H9 (cell line): ENCODE data around the gene TSR2. TPM values are rescaled to one million over a fixed set of nuclear protein-coding genes. Genes with fewer than 3 reads are reported as not detected.
A peak's percentile ranks its signal among the peaks of the same experiment; 100 is the strongest.

Experiments used
- DNase-seq: peaks from one replicate; pipeline ENCODE4 v3.0.0-alpha.2; 2017
- H2AFZ ChIP-seq: one replicate; pipeline ENCODE4 v1.6.1; 2013; ENCODE audit warnings: mild to moderate bottlenecking, low read length, control low read depth, moderate library complexity
- H2AK5ac ChIP-seq: 2 replicates; pipeline ENCODE4 v1.6.1; 2013; ENCODE audit warnings: low read length, control low read depth, mixed read lengths; ENCODE audit not compliant: insufficient read length
- H2BK120ac ChIP-seq: one replicate; pipeline ENCODE4 v1.6.1; 2013; ENCODE audit warnings: low read depth, mild to moderate bottlenecking, low read length, control low read depth, inconsistent platforms; ENCODE audit not compliant: poor library complexity, severe bottlenecking
- H2BK12ac ChIP-seq: 2 replicates; pipeline ENCODE4 v1.6.1; 2013; ENCODE audit warnings: low read length, control low read depth, mixed read lengths, low read depth; ENCODE audit not compliant: insufficient read length
- H2BK15ac ChIP-seq: 2 replicates; pipeline ENCODE4 v1.6.1; 2013; ENCODE audit warnings: low read depth, low read length, control low read depth
- H2BK20ac ChIP-seq: one replicate; pipeline ENCODE4 v1.6.1; 2013; ENCODE audit warnings: low read depth, mild to moderate bottlenecking, low read length, control low read depth, inconsistent platforms; ENCODE audit not compliant: poor library complexity, severe bottlenecking
- H2BK5ac ChIP-seq: 2 replicates; pipeline ENCODE4 v1.6.1; 2013; ENCODE audit warnings: low read length, control low read depth, mixed read lengths; ENCODE audit not compliant: insufficient read length
- H3K14ac ChIP-seq: 2 replicates; pipeline ENCODE4 v1.6.1; 2013; ENCODE audit warnings: low read length, control low read depth; ENCODE audit not compliant: insufficient read depth
- H3K18ac ChIP-seq: 2 replicates; pipeline ENCODE4 v1.6.1; 2013; ENCODE audit warnings: low read depth, mild to moderate bottlenecking, mixed read lengths, low read length, control low read depth; ENCODE audit not compliant: insufficient read length
- H3K23ac ChIP-seq: 2 replicates; pipeline ENCODE4 v1.6.1; 2013; ENCODE audit warnings: low read length, control low read depth, mixed read lengths, low read depth; ENCODE audit not compliant: insufficient read length
- H3K23me2 ChIP-seq: 2 replicates; pipeline ENCODE4 v1.6.1; 2013; ENCODE audit warnings: low read depth, mild to moderate bottlenecking, mixed read lengths, low read length, control low read depth; ENCODE audit not compliant: insufficient read length, poor library complexity, severe bottlenecking
- H3K27ac ChIP-seq: 2 replicates; pipeline ENCODE4 v1.5.1; 2013; ENCODE audit warnings: low read length, control low read depth, mixed read lengths, low read depth; ENCODE audit not compliant: insufficient read length
- H3K27me3 ChIP-seq: 2 replicates; pipeline ENCODE4 v1.6.1; 2013; ENCODE audit warnings: low read length, control low read depth, inconsistent platforms; ENCODE audit not compliant: insufficient read depth
- H3K4ac ChIP-seq: 2 replicates; pipeline ENCODE4 v1.6.1; 2013; ENCODE audit warnings: low read depth, mild to moderate bottlenecking, control low read depth, inconsistent platforms, low read length, moderate library complexity
- H3K4me1 ChIP-seq: 2 replicates; pipeline ENCODE4 v1.6.1; 2013; ENCODE audit warnings: low read length, control low read depth, inconsistent platforms; ENCODE audit not compliant: insufficient read depth
- H3K4me2 ChIP-seq: 2 replicates; pipeline ENCODE4 v1.6.1; 2013; ENCODE audit warnings: low read length, control low read depth, mixed read lengths; ENCODE audit not compliant: insufficient read length, insufficient read depth
- H3K56ac ChIP-seq: 2 replicates; pipeline ENCODE4 v1.6.1; 2013; ENCODE audit warnings: low read depth, mild to moderate bottlenecking, mixed read lengths, low read length, control low read depth; ENCODE audit not compliant: insufficient read length
- H3K79me1 ChIP-seq: 2 replicates; pipeline ENCODE4 v1.6.1; 2013; ENCODE audit warnings: low read depth, mild to moderate bottlenecking, moderate library complexity, low read length, control low read depth, inconsistent platforms; ENCODE audit not compliant: insufficient read depth, poor library complexity, severe bottlenecking
- H3K79me2 ChIP-seq: 2 replicates; pipeline ENCODE4 v1.6.1; 2013; ENCODE audit warnings: low read length, control low read depth, inconsistent platforms; ENCODE audit not compliant: insufficient read depth
- H3K9ac ChIP-seq: 2 replicates; pipeline ENCODE4 v1.6.1; 2013; ENCODE audit warnings: low read length, control low read depth, mixed read lengths; ENCODE audit not compliant: insufficient read length; ENCODE audit errors: extremely low read depth
- H3K9me3 ChIP-seq: one replicate; pipeline ENCODE4 v1.6.1; 2013; ENCODE audit warnings: low read depth, low read length, inconsistent platforms; ENCODE audit not compliant: control insufficient read depth
- H3T11ph ChIP-seq: one replicate; pipeline ENCODE4 v1.6.1; 2013; ENCODE audit warnings: mild to moderate bottlenecking, low read length, control low read depth, inconsistent platforms
- H4K20me1 ChIP-seq: one replicate; pipeline ENCODE4 v1.6.1; 2013; ENCODE audit not compliant: control insufficient read depth, insufficient read length, insufficient read depth
- H4K5ac ChIP-seq: 2 replicates; pipeline ENCODE4 v1.6.1; 2013; ENCODE audit warnings: low read depth, mild to moderate bottlenecking, mixed read lengths, low read length, control low read depth; ENCODE audit not compliant: insufficient read length
- H4K8ac ChIP-seq: replicated peaks from 2 replicates; pipeline ENCODE4 v1.6.1; 2013; ENCODE audit warnings: low read length, control low read depth, mixed read lengths, low read depth; ENCODE audit not compliant: insufficient read length
- H4K91ac ChIP-seq: 2 replicates; pipeline ENCODE4 v1.6.1; 2013; ENCODE audit warnings: low read depth, mild to moderate bottlenecking, moderate library complexity, mixed read lengths, low read length, control low read depth; ENCODE audit not compliant: insufficient read length
- H3K27ac Mint-ChIP-seq, 3 experiments: 2 replicates in 2 of 3; 3 replicates in 1 of 3; pipeline ENCODE4 v1.8.0; 2020 to 2021; ENCODE audit warnings: mixed read lengths in 3 of 3, mild to moderate bottlenecking in 1 of 3, moderate library complexity in 1 of 3
- H3K27me3 Mint-ChIP-seq: 2 replicates; pipeline ENCODE4 v1.8.0; 2021; ENCODE audit warnings: low read depth, mild to moderate bottlenecking, moderate library complexity, mixed read lengths
- H3K36me3 Mint-ChIP-seq, 3 experiments: 2 replicates in 2 of 3; 3 replicates in 1 of 3; pipeline ENCODE4 v1.8.0; 2020 to 2021; ENCODE audit warnings: low read depth in 3 of 3, mixed read lengths in 3 of 3; ENCODE audit not compliant: insufficient read depth in 1 of 3
- H3K4me1 Mint-ChIP-seq, 2 experiments: 2 replicates each; pipeline ENCODE4 v1.8.0; 2020; ENCODE audit warnings: mixed read lengths in 2 of 2
- H3K4me3 Mint-ChIP-seq, 2 experiments: 2 replicates in 1 of 2; 3 replicates in 1 of 2; pipeline ENCODE4 v1.8.0; 2020 to 2021; ENCODE audit warnings: mild to moderate bottlenecking in 2 of 2, mixed read lengths in 2 of 2, moderate library complexity in 1 of 2
- H3K9me3 Mint-ChIP-seq, 2 experiments: 2 replicates in 1 of 2; 3 replicates in 1 of 2; pipeline ENCODE4 v1.8.0; 2020; ENCODE audit warnings: mild to moderate bottlenecking in 2 of 2, mixed read lengths in 2 of 2, moderate library complexity in 1 of 2
- WGBS: extraction: QIAGEN DNeasy Blood & Tissue Kit; methylation state at CpG from one replicate; pipeline ENCODE4 v1.1.7; 2013; ENCODE audit warnings: missing lambda C conversion rate, low lambda C conversion rate, mixed read lengths; ENCODE audit not compliant: insufficient read length; ENCODE audit errors: extremely low coverage; 5-methylcytosine and 5-hydroxymethylcytosine counted together
- total RNA-seq: library from RNA; stranded (reverse); gene quantifications from 2 replicates; pipeline ENCODE4 v1.2.1, GENCODE V29; 2021
- TF ChIP-seq, protein P1 (sequence below): fragments of 200-600 bp; sonication (generic); conservative IDR thresholded peaks from 3 replicates; pipeline ENCODE4 v1.8.0; 2021; ENCODE audit warnings: antibody characterized with exemption, mild to moderate bottlenecking

The TSR2 gene
- total RNA-seq, 1 experiment from 2014 or later: 51.7 TPM

DNA sequence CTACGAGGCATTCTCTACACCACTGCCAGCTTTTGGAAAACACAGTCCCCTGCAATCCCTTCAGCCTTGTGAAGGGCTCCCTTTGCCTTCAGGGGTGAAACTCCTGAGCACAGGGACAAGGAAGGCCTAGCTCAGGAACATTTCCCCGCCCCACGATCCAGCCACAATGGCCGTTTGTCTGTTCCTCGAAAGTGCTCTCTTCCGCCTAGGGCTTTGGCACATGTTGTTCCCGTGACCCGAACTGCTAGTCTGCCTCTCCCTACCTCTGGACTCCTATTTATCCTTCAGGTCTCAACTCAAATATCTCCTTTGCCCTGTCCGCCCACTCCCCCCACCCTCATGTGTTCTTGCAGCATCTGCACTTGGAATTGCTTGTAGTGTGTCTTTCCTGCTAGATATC is 43.7 kb downstream of the TSR2 start:
- WGBS: no CpG with 5 or more reads among the region's 9 CpGs
- H3K27ac Mint-ChIP-seq: peak overlapping the region in 2 of 3 experiments; percentile 83 to 88; a peak in 4 of 7 replicates
- Histone ChIP-seq H2BK20ac (no peak overlapping the region), H3K4me1 (peaks cover 2% of the 10 kb centered on the region; the same call in 1 of the 2 replicates), H2BK120ac (no peak overlapping the region), H2AK5ac (no peak overlapping the region), H3K27ac (no peak overlapping the region), H3K18ac (no peak overlapping the region), H4K20me1 (no peaks in the 10 kb centered on the region), H4K91ac (no peak overlapping the region), H3K14ac (no peak overlapping the region), H4K8ac (no peak overlapping the region), H2BK12ac (no peak overlapping the region), H3T11ph (no peak overlapping the region), H3K9me3 (peaks cover 11% of the 10 kb centered on the region), H4K5ac (no peak overlapping the region), H3K79me1 (no peaks in the 10 kb centered on the region), H3K56ac (no peak overlapping the region), H3K79me2 (no peaks in the 10 kb centered on the region; the same call in 1 of the 2 replicates), H3K4me2 (no peak overlapping the region), H3K9ac (no peak overlapping the region), H3K23ac (no peak overlapping the region), H3K4ac (no peak overlapping the region), H2BK15ac (no peak overlapping the region), H3K23me2 (no peaks in the 10 kb centered on the region), H3K27me3 (no peaks in the 10 kb centered on the region), H2AFZ (no peak overlapping the region), H2BK5ac (no peak overlapping the region)
- peak overlapping the region in 1 of 2 experiments; percentile 62; a peak in 3 of 5 replicates for H3K4me3 Mint-ChIP-seq
- peaks cover 40 to 53% of the 10 kb centered on the region in 2 experiments for H3K4me1 Mint-ChIP-seq
- peaks cover 4 to 14% (median 9%) of the 10 kb centered on the region in 3 experiments; a peak in 6 of 7 replicates for H3K36me3 Mint-ChIP-seq
- no peak for DNase-seq
- no peaks in the 10 kb centered on the region for H3K27me3 Mint-ChIP-seq
- peaks cover 65 to 71% of the 10 kb centered on the region in 2 experiments for H3K9me3 Mint-ChIP-seq
- TF ChIP-seq, protein P1, sequence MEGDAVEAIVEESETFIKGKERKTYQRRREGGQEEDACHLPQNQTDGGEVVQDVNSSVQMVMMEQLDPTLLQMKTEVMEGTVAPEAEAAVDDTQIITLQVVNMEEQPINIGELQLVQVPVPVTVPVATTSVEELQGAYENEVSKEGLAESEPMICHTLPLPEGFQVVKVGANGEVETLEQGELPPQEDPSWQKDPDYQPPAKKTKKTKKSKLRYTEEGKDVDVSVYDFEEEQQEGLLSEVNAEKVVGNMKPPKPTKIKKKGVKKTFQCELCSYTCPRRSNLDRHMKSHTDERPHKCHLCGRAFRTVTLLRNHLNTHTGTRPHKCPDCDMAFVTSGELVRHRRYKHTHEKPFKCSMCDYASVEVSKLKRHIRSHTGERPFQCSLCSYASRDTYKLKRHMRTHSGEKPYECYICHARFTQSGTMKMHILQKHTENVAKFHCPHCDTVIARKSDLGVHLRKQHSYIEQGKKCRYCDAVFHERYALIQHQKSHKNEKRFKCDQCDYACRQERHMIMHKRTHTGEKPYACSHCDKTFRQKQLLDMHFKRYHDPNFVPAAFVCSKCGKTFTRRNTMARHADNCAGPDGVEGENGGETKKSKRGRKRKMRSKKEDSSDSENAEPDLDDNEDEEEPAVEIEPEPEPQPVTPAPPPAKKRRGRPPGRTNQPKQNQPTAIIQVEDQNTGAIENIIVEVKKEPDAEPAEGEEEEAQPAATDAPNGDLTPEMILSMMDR: no peak
